Measurements from ENCODE around the gene C7orf57.

The C7orf57 gene

GRCh38 chr7:48102530-48102929 is 67.2 kb downstream of the C7orf57 start:
- no peak for TF ChIP-seq CTCF (IDR thresholded peaks at IDR 0.05; ENCODE audit: extremely low read depth, insufficient read depth, missing control alignments)
- DNase-seq (ENCODE audit: low spot score): no peak
- in situ Hi-C loops (cut with MboI; ENCODE audit: low pct_unique_long_range_greater_than_20kb, low sequenced_read_pairs, unreplicated experiment): no loop called here

- no peak for DNase-seq (ENCODE audit: low spot score)
- in situ Hi-C loops (cut with MboI; ENCODE audit: low pct_unique_long_range_greater_than_20kb, low sequenced_read_pairs, unreplicated experiment): no loop called here
- TF ChIP-seq CTCF (IDR thresholded peaks at IDR 0.05; ENCODE audit: extremely low read depth, insufficient read depth, missing control alignments): no peak
These were observed 69.7 kb downstream of the C7orf57 start for GRCh38 chr7:48105045-48105444.

GRCh38 chr7:48106906-48107659 is 71.7 kb downstream of the C7orf57 start:
- DNase-seq (ENCODE audit: low spot score): no peak
- TF ChIP-seq CTCF (IDR thresholded peaks at IDR 0.05; ENCODE audit: extremely low read depth, insufficient read depth, missing control alignments): no peak
- in situ Hi-C loops (cut with MboI; ENCODE audit: low pct_unique_long_range_greater_than_20kb, low sequenced_read_pairs, unreplicated experiment): no loop called here

- in situ Hi-C loops (cut with MboI; ENCODE audit: low pct_unique_long_range_greater_than_20kb, low sequenced_read_pairs, unreplicated experiment): no loop called here
- no peak for DNase-seq (ENCODE audit: low spot score)
- TF ChIP-seq CTCF (IDR thresholded peaks at IDR 0.05; ENCODE audit: extremely low read depth, insufficient read depth, missing control alignments): no peak
These were observed 72.7 kb downstream of the C7orf57 start for GRCh38 chr7:48107926-48108472.

GRCh38 chr7:48108959-48109847 is 73.9 kb downstream of the C7orf57 start:
- no peak for TF ChIP-seq CTCF (IDR thresholded peaks at IDR 0.05; ENCODE audit: extremely low read depth, insufficient read depth, missing control alignments)
- in situ Hi-C loops (cut with MboI; ENCODE audit: low pct_unique_long_range_greater_than_20kb, low sequenced_read_pairs, unreplicated experiment): no loop called here
- no peak for DNase-seq (ENCODE audit: low spot score)

GRCh38 chr7:48109848-48110663 is 74.7 kb downstream of the C7orf57 start:
- DNase-seq (ENCODE audit: low spot score): peak; percentile 80
- peak; percentile 91 for TF ChIP-seq CTCF (IDR thresholded peaks at IDR 0.05; ENCODE audit: extremely low read depth, insufficient read depth, missing control alignments)
- in situ Hi-C loops (cut with MboI; ENCODE audit: low pct_unique_long_range_greater_than_20kb, low sequenced_read_pairs, unreplicated experiment): loop anchor here (10.0 kb wide), 2 partner anchors 125 to 155 kb away; no protein-coding TSS in a partner anchor

Measured in GM13977 (cell line).